Measurements from ENCODE around the gene ZBED5. TPM values are rescaled to one million over a fixed set of nuclear protein-coding genes. Genes with fewer than 3 reads are reported as not detected.
"Not testable (repeated sequence)": the region's sequence is repeated elsewhere in the genome, so short reads cannot be mapped to it uniquely, and the experiment has no call there.

ZBED5 gene
- total RNA-seq, 1 experiment from 2014 or later = 27.5 TPM

- in situ Hi-C loops (cut with HindIII; ENCODE audit: low pct_unique_long_range_greater_than_20kb, low sequenced_read_pairs) = no loop called here
- DNase-seq (ENCODE audit: low read depth, low spot score) = peak; percentile 49
Observed at GRCh38 chr11:10856689-10857458, 979 bp downstream of the ZBED5 start.

GRCh38 chr11:10855295-10855694 is 2.6 kb downstream of the ZBED5 start:
- in situ Hi-C loops (cut with HindIII; ENCODE audit: low pct_unique_long_range_greater_than_20kb, low sequenced_read_pairs) = no loop called here
- DNase-seq (ENCODE audit: low read depth, low spot score) = no peak

GRCh38 chr11:10847960-10848860 is 9.6 kb downstream of the ZBED5 start:
- no peak for DNase-seq (ENCODE audit: low read depth, low spot score)
- in situ Hi-C loops (cut with HindIII; ENCODE audit: low pct_unique_long_range_greater_than_20kb, low sequenced_read_pairs) = no loop called here

- in situ Hi-C loops (cut with HindIII; ENCODE audit: low pct_unique_long_range_greater_than_20kb, low sequenced_read_pairs) = no loop called here
- no peak for DNase-seq (ENCODE audit: low read depth, low spot score)
Observed at GRCh38 chr11:10846660-10847059, 11.2 kb downstream of the ZBED5 start.

GRCh38 chr11:10845589-10845988 is 12.3 kb downstream of the ZBED5 start:
- no peak for DNase-seq (ENCODE audit: low read depth, low spot score)

GRCh38 chr11:10844796-10845195 is 13.1 kb downstream of the ZBED5 start:
- in situ Hi-C loops (cut with HindIII; ENCODE audit: low pct_unique_long_range_greater_than_20kb, low sequenced_read_pairs) = no loop called here
- DNase-seq (ENCODE audit: low read depth, low spot score) = no peak

More at GRCh38 chr11:10845589-10845988, 12.3 kb downstream of the ZBED5 start:
- in situ Hi-C loops (cut with HindIII; ENCODE audit: low pct_unique_long_range_greater_than_20kb, low sequenced_read_pairs) = no loop called here

- in situ Hi-C loops (cut with HindIII; ENCODE audit: low pct_unique_long_range_greater_than_20kb, low sequenced_read_pairs) = no loop called here
- DNase-seq (ENCODE audit: low read depth, low spot score) = peak; percentile 38
Observed at GRCh38 chr11:10844356-10844755, 13.5 kb downstream of the ZBED5 start.

GRCh38 chr11:10838881-10839280 is 19.0 kb downstream of the ZBED5 start:
- in situ Hi-C loops (cut with HindIII; ENCODE audit: low pct_unique_long_range_greater_than_20kb, low sequenced_read_pairs) = no loop called here
- no peak for DNase-seq (ENCODE audit: low read depth, low spot score)

- in situ Hi-C loops (cut with HindIII; ENCODE audit: low pct_unique_long_range_greater_than_20kb, low sequenced_read_pairs) = no loop called here
- no peak for DNase-seq (ENCODE audit: low read depth, low spot score)
Observed at GRCh38 chr11:10838083-10838482, 19.8 kb downstream of the ZBED5 start.

- DNase-seq (ENCODE audit: low read depth, low spot score); in situ Hi-C loops (cut with HindIII; ENCODE audit: low pct_unique_long_range_greater_than_20kb, low sequenced_read_pairs): not testable (repeated sequence)
Observed at GRCh38 chr11:10836884-10837283, 21.0 kb downstream of the ZBED5 start.

GRCh38 chr11:10829139-10829538 is 28.7 kb downstream of the ZBED5 start:
- in situ Hi-C loops (cut with HindIII; ENCODE audit: low pct_unique_long_range_greater_than_20kb, low sequenced_read_pairs) = no loop called here

GRCh38 chr11:10828402-10828801 is 29.5 kb downstream of the ZBED5 start:
- in situ Hi-C loops (cut with HindIII; ENCODE audit: low pct_unique_long_range_greater_than_20kb, low sequenced_read_pairs) = no loop called here
- DNase-seq (ENCODE audit: low read depth, low spot score) = no peak

More at GRCh38 chr11:10829139-10829538, 28.7 kb downstream of the ZBED5 start:
- DNase-seq (ENCODE audit: low read depth, low spot score) = no peak

GRCh38 chr11:10824888-10825287 is 33.0 kb downstream of the ZBED5 start:
- in situ Hi-C loops (cut with HindIII; ENCODE audit: low pct_unique_long_range_greater_than_20kb, low sequenced_read_pairs) = no loop called here

GRCh38 chr11:10823152-10823579 is 34.7 kb downstream of the ZBED5 start:
- in situ Hi-C loops (cut with HindIII; ENCODE audit: low pct_unique_long_range_greater_than_20kb, low sequenced_read_pairs) = no loop called here
- DNase-seq (ENCODE audit: low read depth, low spot score) = peak; percentile 15

More at GRCh38 chr11:10824888-10825287, 33.0 kb downstream of the ZBED5 start:
- no peak for DNase-seq (ENCODE audit: low read depth, low spot score)

GRCh38 chr11:10822491-10822890 is 35.4 kb downstream of the ZBED5 start:
- in situ Hi-C loops (cut with HindIII; ENCODE audit: low pct_unique_long_range_greater_than_20kb, low sequenced_read_pairs) = not testable (repeated sequence)
- DNase-seq (ENCODE audit: low read depth, low spot score) = peak; percentile 75

- in situ Hi-C loops (cut with HindIII; ENCODE audit: low pct_unique_long_range_greater_than_20kb, low sequenced_read_pairs) = no loop called here
Observed at GRCh38 chr11:10818594-10818993, 39.3 kb downstream of the ZBED5 start.

GRCh38 chr11:10813945-10814344 is 43.9 kb downstream of the ZBED5 start:
- in situ Hi-C loops (cut with HindIII; ENCODE audit: low pct_unique_long_range_greater_than_20kb, low sequenced_read_pairs) = no loop called here

More at GRCh38 chr11:10818594-10818993, 39.3 kb downstream of the ZBED5 start:
- DNase-seq (ENCODE audit: low read depth, low spot score) = no peak

More at GRCh38 chr11:10813945-10814344, 43.9 kb downstream of the ZBED5 start:
- no peak for DNase-seq (ENCODE audit: low read depth, low spot score)
